ENCODE results near the gene DDI2.

- no peak for TF ChIP-seq CTCF (IDR thresholded peaks at IDR 0.05; ENCODE audit: insufficient read depth, low read depth, low read length)
- no peak for TF ChIP-seq EZH2 (IDR thresholded peaks at IDR 0.05; ENCODE audit: insufficient read depth, low read length)
Measured at GRCh38 chr1:15575549-15576150, 41.6 kb upstream of the DDI2 start.
